HG02852 (cell line): ENCODE data around the gene RPS6KA1.
"Not testable (repeated sequence)": the region's sequence is repeated elsewhere in the genome, so short reads cannot be mapped to it uniquely, and the experiment has no call there.

ENCODE experiments used
- ATAC-seq: cut with Tn5 transposase; IDR thresholded peaks from one replicate; pipeline ENCODE4 v1.9.1; 2021; ENCODE audit warnings: mild to moderate bottlenecking, moderate library complexity; ENCODE audit not compliant: unreplicated experiment

Gene RPS6KA1

GRCh38 chr1:26585471-26585870, 55.9 kb downstream of the RPS6KA1 start:
- ATAC-seq: no peak

- ATAC-seq: no peak
Measured at GRCh38 chr1:26593385-26593784, 63.8 kb downstream of the RPS6KA1 start.

- not testable (repeated sequence) for ATAC-seq
Measured at GRCh38 chr1:26594593-26594992, 65.0 kb downstream of the RPS6KA1 start.

GRCh38 chr1:26597629-26598039, 68.1 kb downstream of the RPS6KA1 start:
- ATAC-seq: no peak

DNA sequence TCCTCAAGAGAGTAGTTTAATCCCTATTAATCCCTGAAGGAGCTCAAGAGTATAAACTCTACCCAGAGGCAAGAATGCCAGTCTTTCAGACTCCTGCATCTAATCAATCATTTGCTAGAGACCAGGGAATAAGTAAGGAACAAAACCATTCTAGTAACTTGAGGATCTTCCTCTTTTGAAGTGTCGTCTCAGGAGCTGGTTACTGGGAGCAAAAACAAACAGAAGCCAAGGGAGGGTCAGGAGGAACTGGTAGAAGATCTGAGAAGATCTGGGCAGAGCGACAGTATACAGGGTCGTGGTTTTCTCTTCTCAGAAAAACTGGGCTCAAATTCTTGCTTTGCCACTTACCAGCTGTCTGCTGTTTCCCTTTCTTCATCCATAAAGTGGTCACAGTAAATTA, 69.3 kb downstream of the RPS6KA1 start:
- no peak for ATAC-seq

DNA sequence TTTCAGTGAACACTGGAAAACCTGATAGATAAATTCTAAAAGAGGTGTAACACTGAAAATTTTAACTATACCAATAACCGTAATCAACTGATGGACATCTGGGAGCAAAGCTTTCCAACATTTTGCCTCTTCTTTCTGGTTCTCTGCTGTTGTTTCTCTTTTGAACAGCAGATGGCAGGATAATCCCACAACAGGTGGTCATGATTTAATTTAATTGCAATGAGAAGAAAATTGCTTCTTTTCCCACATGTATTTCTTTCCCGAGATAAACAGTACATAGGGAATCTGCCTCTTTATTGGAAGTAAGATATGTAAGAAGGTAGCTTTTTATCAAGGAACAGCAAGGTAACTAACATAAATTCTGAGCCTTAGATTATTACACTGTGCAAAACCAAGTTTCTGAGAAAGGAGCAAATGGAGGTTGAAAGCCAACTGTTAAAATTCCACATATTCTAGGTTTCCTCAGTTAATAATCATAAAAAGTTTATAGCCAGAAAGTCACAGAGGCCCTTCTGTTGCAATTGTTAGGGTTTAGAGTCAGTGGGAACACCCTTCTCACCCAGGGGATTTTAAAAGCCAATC, 72.9 kb downstream of the RPS6KA1 start:
- no peak for ATAC-seq

GRCh38 chr1:26603856-26604255, 74.3 kb downstream of the RPS6KA1 start:
- ATAC-seq: no peak

- no peak for ATAC-seq
Measured at GRCh38 chr1:26607186-26607585, 77.6 kb downstream of the RPS6KA1 start.

DNA sequence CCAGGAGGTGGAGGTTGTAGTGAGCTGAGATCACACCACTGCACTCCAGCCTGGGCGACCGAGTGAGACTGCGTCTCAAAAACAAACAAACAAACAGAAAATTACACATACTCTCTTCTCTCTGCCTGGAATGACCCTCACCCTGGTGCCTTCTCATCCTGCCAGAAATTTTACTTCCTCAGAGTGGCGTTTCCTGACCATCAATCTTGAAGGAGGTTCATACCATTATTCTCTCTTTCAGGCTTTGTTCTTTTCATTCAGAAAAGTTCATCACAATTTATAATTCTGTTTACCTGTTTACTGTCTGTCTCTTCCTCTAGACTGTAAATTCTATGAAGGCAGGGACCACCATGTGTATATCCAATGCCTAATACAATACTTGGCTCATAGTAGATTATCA, 79.3 kb downstream of the RPS6KA1 start:
- ATAC-seq: no peak

- no peak for ATAC-seq
Measured at GRCh38 chr1:26610781-26611180, 81.2 kb downstream of the RPS6KA1 start.

GRCh38 chr1:26612627-26613026, 83.1 kb downstream of the RPS6KA1 start:
- ATAC-seq: not testable (repeated sequence)

GRCh38 chr1:26614655-26615411, 85.3 kb downstream of the RPS6KA1 start:
- ATAC-seq: no peak

DNA sequence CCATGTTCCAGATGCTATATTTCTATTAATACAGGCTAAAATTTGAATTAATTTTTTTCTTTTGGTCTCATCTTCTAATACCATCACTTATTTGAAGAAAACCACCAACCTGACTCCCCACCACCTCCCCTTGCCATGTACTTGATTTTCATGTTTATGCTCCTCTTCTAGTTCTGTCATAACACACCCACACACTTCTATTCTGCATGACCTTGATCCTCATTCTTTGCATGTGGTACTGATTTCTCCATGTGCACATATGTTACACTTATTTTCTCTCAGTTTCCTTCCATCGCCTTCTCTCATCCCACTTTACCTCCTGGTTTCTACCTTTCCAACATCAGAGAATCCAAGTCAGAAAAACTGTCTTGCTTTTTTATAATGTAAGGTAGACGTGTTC, 87.3 kb downstream of the RPS6KA1 start:
- no peak for ATAC-seq

DNA sequence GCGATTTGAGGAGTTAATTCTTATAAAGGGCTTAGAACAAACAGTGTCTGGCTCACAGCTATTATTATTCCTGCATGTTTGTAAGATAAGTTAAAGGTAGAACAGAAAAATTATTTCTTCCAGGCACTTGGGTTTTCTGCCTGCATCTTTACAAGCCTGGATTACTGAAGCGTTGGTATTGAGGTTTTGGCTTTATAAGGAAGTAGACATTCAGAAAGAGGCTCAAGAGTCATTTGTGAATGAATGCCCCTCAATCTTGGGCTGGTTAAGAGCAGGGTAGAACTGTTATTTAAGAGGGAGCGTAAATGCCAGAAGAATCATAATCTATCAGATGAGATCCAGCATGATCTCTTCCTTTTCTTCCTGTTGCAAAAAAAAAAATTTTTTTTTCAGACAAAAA, 89.0 kb downstream of the RPS6KA1 start:
- ATAC-seq: no peak
